ENCODE results near the gene EFR3B. TPM values are rescaled to one million over a fixed set of nuclear protein-coding genes. Genes with fewer than 3 reads are reported as not detected.

EFR3B gene
- total and polyA plus RNA-seq, 7 donors, result 0.59 to 12.7 (median 1.7) TPM

DNA sequence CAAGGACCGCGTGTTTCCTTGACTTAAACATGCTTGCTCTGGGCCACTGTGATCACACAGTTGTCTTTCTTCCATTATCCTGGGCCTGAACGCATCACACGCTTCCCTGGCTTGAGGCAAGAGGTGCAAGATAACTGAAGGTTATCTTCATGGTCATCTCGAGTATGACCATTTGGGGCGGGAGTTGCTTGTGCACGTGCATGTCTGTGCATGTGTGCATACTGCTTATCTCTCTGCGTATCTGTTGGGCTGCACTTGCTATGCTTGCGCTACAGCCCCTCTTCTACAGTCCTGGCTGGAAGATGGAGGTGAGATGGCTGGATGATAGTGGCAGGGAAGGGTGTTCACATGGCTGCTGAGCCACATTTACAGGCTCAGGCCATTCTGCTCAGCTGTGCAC, 27.2 kb upstream of the EFR3B start:
- H3K27me3 ChIP-seq (ENCODE audit: insufficient read depth in 3 of 3, low read length in 2 of 3), result no peaks in the 10 kb centered on the region
- H3K9me3 ChIP-seq, result no peaks in the 10 kb centered on the region
- intact Hi-C loops (cut with DNase I), result no loop called here
- H3K4me3 ChIP-seq, result no peak overlapping the region
- H3K27ac ChIP-seq, result no peak overlapping the region
- no peaks in the 10 kb centered on the region for H3K36me3 ChIP-seq (ENCODE audit: insufficient read depth in 1 of 2, low read depth in 1 of 2)
- DNase-seq (no peak), ATAC-seq (no peak)
- peaks cover 11% of the 10 kb centered on the region for H3K4me1 ChIP-seq
- TF ChIP-seq, protein P1, sequence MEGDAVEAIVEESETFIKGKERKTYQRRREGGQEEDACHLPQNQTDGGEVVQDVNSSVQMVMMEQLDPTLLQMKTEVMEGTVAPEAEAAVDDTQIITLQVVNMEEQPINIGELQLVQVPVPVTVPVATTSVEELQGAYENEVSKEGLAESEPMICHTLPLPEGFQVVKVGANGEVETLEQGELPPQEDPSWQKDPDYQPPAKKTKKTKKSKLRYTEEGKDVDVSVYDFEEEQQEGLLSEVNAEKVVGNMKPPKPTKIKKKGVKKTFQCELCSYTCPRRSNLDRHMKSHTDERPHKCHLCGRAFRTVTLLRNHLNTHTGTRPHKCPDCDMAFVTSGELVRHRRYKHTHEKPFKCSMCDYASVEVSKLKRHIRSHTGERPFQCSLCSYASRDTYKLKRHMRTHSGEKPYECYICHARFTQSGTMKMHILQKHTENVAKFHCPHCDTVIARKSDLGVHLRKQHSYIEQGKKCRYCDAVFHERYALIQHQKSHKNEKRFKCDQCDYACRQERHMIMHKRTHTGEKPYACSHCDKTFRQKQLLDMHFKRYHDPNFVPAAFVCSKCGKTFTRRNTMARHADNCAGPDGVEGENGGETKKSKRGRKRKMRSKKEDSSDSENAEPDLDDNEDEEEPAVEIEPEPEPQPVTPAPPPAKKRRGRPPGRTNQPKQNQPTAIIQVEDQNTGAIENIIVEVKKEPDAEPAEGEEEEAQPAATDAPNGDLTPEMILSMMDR (IDR thresholded peaks at IDR 0.05), result no peak
- WGBS, 3 donors, result 87 to 96% (median 95%) methylated on average over 9 of the region's 9 CpGs

DNA sequence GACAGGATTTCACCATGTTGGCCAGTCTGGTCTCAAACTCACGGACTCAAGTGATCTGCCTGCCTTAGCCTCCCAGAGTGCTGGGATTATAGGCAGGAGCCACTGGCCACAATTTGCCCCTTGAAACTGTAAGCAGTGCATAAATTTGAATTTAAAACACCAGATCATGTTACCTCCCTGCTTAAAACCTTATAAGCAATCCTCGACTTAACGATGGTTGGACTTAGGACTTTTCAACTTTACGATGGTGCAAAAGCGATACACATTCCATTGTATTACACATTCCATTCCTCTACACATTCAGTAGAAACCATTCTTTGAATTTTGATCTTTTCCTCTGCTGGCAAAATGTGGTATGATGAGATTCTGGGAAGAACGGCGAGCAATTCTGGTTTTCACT, 23.2 kb upstream of the EFR3B start:
- Histone ChIP-seq H3K4me3 (no peak overlapping the region), H3K4me1 (peaks cover 9% of the 10 kb centered on the region), H3K9me3 (no peaks in the 10 kb centered on the region), H3K27me3 (ENCODE audit: insufficient read depth in 3 of 3, low read length in 2 of 3) (no peaks in the 10 kb centered on the region), H3K36me3 (ENCODE audit: insufficient read depth in 1 of 2, low read depth in 1 of 2) (no peaks in the 10 kb centered on the region), H3K27ac (no peak overlapping the region)
- no peak for DNase-seq
- ATAC-seq, result no peak
- intact Hi-C loops (cut with DNase I), result no loop called here
- TF ChIP-seq, protein P1 (IDR thresholded peaks at IDR 0.05), result no peak
- WGBS, 3 donors, result 73 to 81% (median 78%) methylated on average over 7 of the region's 7 CpGs

DNA sequence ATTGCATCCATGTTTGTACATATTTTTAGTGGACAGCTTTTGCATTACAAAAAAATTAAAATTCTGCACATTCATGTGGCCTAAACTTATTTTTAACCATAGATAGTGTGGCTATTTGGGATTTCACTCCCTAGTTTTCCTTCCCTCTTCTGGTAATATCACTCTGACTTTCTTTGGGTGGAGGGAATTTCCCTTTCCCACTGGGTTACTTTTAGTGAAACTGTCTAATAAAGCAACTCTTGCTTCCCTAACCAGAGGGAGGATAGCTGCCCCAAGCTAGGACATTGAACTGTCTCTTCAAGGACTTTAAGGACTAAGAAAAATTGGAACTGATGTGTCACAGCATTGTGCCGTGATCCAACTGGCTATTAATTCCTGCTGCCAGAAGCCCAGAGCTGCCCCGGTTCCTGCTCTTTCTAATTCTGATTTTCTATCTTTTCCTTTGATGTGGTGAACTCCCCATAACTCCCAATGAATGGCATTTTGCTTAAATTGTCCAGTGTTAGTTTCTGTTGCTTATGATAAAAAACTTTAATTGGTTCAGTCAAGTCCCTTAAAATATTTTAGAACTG, 20.0 kb upstream of the EFR3B start:
- intact Hi-C loops (cut with DNase I), result no loop called here

DNA sequence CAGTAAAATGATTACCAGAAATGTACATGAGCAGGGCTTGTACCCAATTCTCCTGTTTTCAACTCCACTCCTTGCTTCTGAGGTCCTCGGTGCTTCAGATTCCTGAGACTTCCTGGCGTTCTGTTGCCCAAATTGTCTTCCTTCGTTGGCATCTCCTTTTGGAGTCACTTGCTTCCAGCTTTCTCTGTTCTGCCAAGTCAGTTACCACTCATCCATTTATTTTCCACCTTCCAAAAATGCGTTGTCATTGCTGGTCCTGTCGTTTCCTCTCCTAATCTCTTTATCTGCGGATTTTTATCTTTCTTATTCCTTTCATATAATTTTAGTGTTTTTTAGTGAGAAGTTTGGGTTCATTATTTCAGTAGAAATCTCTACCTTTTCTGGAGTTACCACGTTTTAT, 18.5 kb upstream of the EFR3B start:
- Histone ChIP-seq H3K36me3 (ENCODE audit: insufficient read depth in 1 of 2, low read depth in 1 of 2) (no peaks in the 10 kb centered on the region), H3K27ac (no peak overlapping the region), H3K27me3 (ENCODE audit: insufficient read depth in 3 of 3, low read length in 2 of 3) (no peaks in the 10 kb centered on the region), H3K4me3 (no peak overlapping the region), H3K9me3 (no peaks in the 10 kb centered on the region), H3K4me1 (peaks cover 29% of the 10 kb centered on the region)
- intact Hi-C loops (cut with DNase I), result no loop called here
- TF ChIP-seq, protein P1 (IDR thresholded peaks at IDR 0.05), result no peak
- 31 to 48% (median 33%) methylated on average over 7 of the region's 7 CpGs for WGBS, 3 donors
- no peak for ATAC-seq
- no peak for DNase-seq

More for the DNA sequence above, 20.0 kb upstream of the EFR3B start:
- ATAC-seq (peak in 3 of 4 donors; percentile 28 to 47 (median 43)), DNase-seq (no peak)
- WGBS, 3 donors, result 23 to 33% (median 26%) methylated on average over 2 of the region's 2 CpGs
- Histone ChIP-seq H3K27me3 (ENCODE audit: insufficient read depth in 3 of 3, low read length in 2 of 3) (no peaks in the 10 kb centered on the region), H3K4me1 (peaks cover 28% of the 10 kb centered on the region), H3K36me3 (ENCODE audit: insufficient read depth in 1 of 2, low read depth in 1 of 2) (no peaks in the 10 kb centered on the region), H3K27ac (no peak overlapping the region), H3K4me3 (no peak overlapping the region), H3K9me3 (no peaks in the 10 kb centered on the region)
- TF ChIP-seq, protein P1 (IDR thresholded peaks at IDR 0.05), result no peak
